Endothelial cell of umbilical vein (primary cell): ENCODE measurements around the gene STAT4. TPM values are rescaled to one million over a fixed set of nuclear protein-coding genes. Genes with fewer than 3 reads are reported as not detected.

Source experiments
- BruUV-seq: library from RNA; stranded (reverse); fragments of 400-500 nt; replicated peaks from 2 replicates; lab custom pipeline; 2021; lab: Mats Ljungman, UMichigan
- CTCF ChIA-PET: fragments of 300-600, 350-600 bp; sonication (Branson Sonifier 250); formaldehyde crosslinking; loops from one replicate; lab custom pipeline; 2021; ENCODE audit warnings: antibody characterized with exemption, inconsistent platforms; lab: Charles Lee
- POLR2A ChIA-PET: fragments of 300-600, 350-600 bp; sonication (Branson Sonifier 250); formaldehyde crosslinking; loops from one replicate; lab custom pipeline; 2021; ENCODE audit warnings: antibody characterized with exemption, inconsistent platforms; lab: Charles Lee
- DNase-seq: peaks from one replicate; pipeline ENCODE4 v3.0.0-alpha.2; 2011; ENCODE audit warnings: low read depth, low spot score
- FAIRE-seq: peaks from 2 replicates; lab custom pipeline; 2011; peaks lifted over from hg19 to GRCh38; lab: Jason Lieb, UNC
- H2AFZ ChIP-seq: 2 replicates; pipeline ENCODE4 v1.6.0; 2012; ENCODE audit warnings: low read depth, low read length, control low read depth, inconsistent platforms
- H3K27ac ChIP-seq: 2 replicates; pipeline ENCODE4 v1.5.1; 2011; ENCODE audit warnings: low read depth, mild to moderate bottlenecking, control low read depth, low read length, moderate library complexity; ENCODE audit not compliant: insufficient read depth
- H3K27me3 ChIP-seq, 2 experiments: 2 replicates each; pipeline versions ENCODE4 v1.6.0 to v1.6.1; 2011; ENCODE audit warnings: low read length in 2 of 2, mixed read lengths in 1 of 2; ENCODE audit not compliant: control insufficient read depth in 2 of 2, insufficient read depth in 2 of 2
- H3K36me3 ChIP-seq, 2 experiments: 2 replicates in 1 of 2; 3 replicates in 1 of 2; pipeline ENCODE4 v1.5.1; 2011; ENCODE audit warnings: low read length in 2 of 2, mild to moderate bottlenecking in 1 of 2, moderate library complexity in 1 of 2; ENCODE audit not compliant: control insufficient read depth in 2 of 2, insufficient read depth in 2 of 2; ENCODE audit errors: extremely low read depth in 1 of 2
- H3K4me1 ChIP-seq: 3 replicates; pipeline ENCODE4 v1.5.1; 2011; ENCODE audit warnings: mild to moderate bottlenecking, low read length; ENCODE audit not compliant: control insufficient read depth, insufficient read depth; ENCODE audit errors: extremely low read depth
- H3K4me2 ChIP-seq: 2 replicates; pipeline ENCODE4 v1.6.1; 2011; ENCODE audit warnings: low read length, control low read depth, mixed read lengths; ENCODE audit not compliant: insufficient read depth
- H3K4me3 ChIP-seq, 3 experiments: fragments of 200-600 bp in 1 of 3; sonication (generic), shearing (Covaris generic) in 1 of 3; replicated peaks in 1 of 3; 2 replicates each; pipeline ENCODE4 v1.5.1; 2011 to 2016; ENCODE audit warnings: control low read depth in 3 of 3, low read length in 3 of 3, mild to moderate bottlenecking in 2 of 3, inconsistent platforms in 1 of 3, low read depth in 1 of 3, moderate library complexity in 1 of 3; ENCODE audit not compliant: insufficient read depth in 1 of 3
- H3K79me2 ChIP-seq: 2 replicates; pipeline ENCODE4 v1.6.0; 2012; ENCODE audit warnings: low read length, inconsistent platforms; ENCODE audit not compliant: control insufficient read depth, insufficient read depth
- H3K9ac ChIP-seq: replicated peaks from 2 replicates; pipeline ENCODE3; 2011; ENCODE audit warnings: low read length, control low read depth; ENCODE audit not compliant: insufficient read depth; ENCODE audit errors: extremely low read depth
- H3K9me1 ChIP-seq: replicated peaks from 3 replicates; pipeline ENCODE4 v1.6.0; 2011; ENCODE audit warnings: mild to moderate bottlenecking, low read length; ENCODE audit not compliant: control insufficient read depth, insufficient read depth; ENCODE audit errors: extremely low read depth
- H3K9me3 ChIP-seq: replicated peaks from 2 replicates; pipeline ENCODE4 v1.5.1; 2012; ENCODE audit warnings: low read length, inconsistent platforms; ENCODE audit not compliant: control insufficient read depth, insufficient read depth
- H4K20me1 ChIP-seq: replicated peaks from 2 replicates; pipeline ENCODE3; 2011; ENCODE audit warnings: mild to moderate bottlenecking, low read length; ENCODE audit not compliant: control insufficient read depth, insufficient read depth; ENCODE audit errors: extremely low read depth
- CTCF ChIP-seq, 2 donors: IDR thresholded peaks; 1 replicate in 1 of 2; 2 replicates in 1 of 2; pipeline ENCODE4 v1.5.1; 2011; ENCODE audit warnings: low read length in 2 of 2, mild to moderate bottlenecking in 2 of 2, moderate library complexity in 2 of 2, control low read depth in 1 of 2, inconsistent platforms in 1 of 2, low read depth in 1 of 2; ENCODE audit not compliant: insufficient read depth in 1 of 2; ENCODE audit errors: extremely low read depth in 1 of 2
- EZH2 ChIP-seq: IDR thresholded peaks from 2 replicates; pipeline ENCODE4 v1.6.1; 2012; ENCODE audit warnings: borderline replicate concordance, low read depth, mild to moderate bottlenecking, moderate library complexity, low read length, inconsistent platforms; ENCODE audit not compliant: severe bottlenecking
- FOS ChIP-seq: IDR thresholded peaks from 2 replicates; pipeline ENCODE4 v1.6.1; 2011; ENCODE audit warnings: mild to moderate bottlenecking, low read length, moderate library complexity, borderline replicate concordance; ENCODE audit not compliant: insufficient read depth
- GATA2 ChIP-seq: IDR thresholded peaks from 2 replicates; pipeline ENCODE4 v1.7.0; 2011; ENCODE audit warnings: low read depth, mild to moderate bottlenecking, moderate library complexity, mixed read lengths, low read length; ENCODE audit not compliant: insufficient read length, insufficient read depth
- JUN ChIP-seq: IDR thresholded peaks from 2 replicates; pipeline ENCODE4 v1.6.1; 2011; ENCODE audit warnings: borderline replicate concordance, low read depth; ENCODE audit not compliant: insufficient read length, insufficient read depth
- MAX ChIP-seq: IDR thresholded peaks from 2 replicates; pipeline ENCODE4 v1.6.1; 2011; ENCODE audit not compliant: insufficient read depth, insufficient read length
- MYC ChIP-seq: IDR thresholded peaks from one replicate; pipeline ENCODE4 v1.6.1; 2011; ENCODE audit warnings: mild to moderate bottlenecking, low read depth, low read length
- POLR2A ChIP-seq: IDR thresholded peaks from 2 replicates; pipeline ENCODE4 v1.6.1; 2012; ENCODE audit warnings: low read depth, mild to moderate bottlenecking, control low read depth, low read length
- POLR2AphosphoS5 ChIP-seq: IDR thresholded peaks from 2 replicates; pipeline ENCODE4 v1.6.1; 2012; ENCODE audit warnings: low read depth, mild to moderate bottlenecking, control low read depth, low read length, moderate library complexity; ENCODE audit not compliant: insufficient read depth
- dilution Hi-C: fragments of 300-500 bp; cut with MboI; formaldehyde crosslinking; loops from one replicate; pipeline ENCODE4 v1.15.0; 2019; ENCODE audit warnings: low sequenced_read_pairs; ENCODE audit not compliant: extremely low pct_ligation_motif_present
- intact Hi-C: fragments of 100-400 bp; cut with micrococcal nuclease; formaldehyde crosslinking; loops from one replicate; pipeline ENCODE4 v1.10.0; 2022
- polyA plus RNA-seq, 4 experiments: library from polyadenylated mRNA; depleted of rRNA in 3 of 4; stranded (reverse) in 3 of 4; unstranded in 1 of 4; fragments of >200 nt; gene quantifications; 2 replicates each; pipeline versions ENCODE4 v1.2.1 to v1.2.3, GENCODE V29; 2011 to 2012; ENCODE audit warnings: missing spikeins in 1 of 4
- total RNA-seq: library from RNA; stranded (reverse); gene quantifications from 2 replicates; pipeline ENCODE4 v1.2.3, GENCODE V29; 2021

The STAT4 gene
- total and polyA plus RNA-seq, 2 donors (not counting 3 experiments of a cell fraction or from before 2014, with no cell fraction given), result 0.46 to 1.2 TPM

- no peak for FAIRE-seq
- POLR2A ChIA-PET, result no interaction called here
These were observed 129.9 kb downstream of the STAT4 start for GRCh38 chr2:191020742-191021381.

More at GRCh38 chr2:191020742-191021381, 129.9 kb downstream of the STAT4 start:
- H3K79me2 ChIP-seq, result no peaks in the 10 kb centered on the region
- H3K4me1 ChIP-seq, result peaks cover 14% of the 10 kb centered on the region
- peak overlapping the region; percentile 51 for H3K27ac ChIP-seq
- peak overlapping the region; percentile 69 for H3K4me2 ChIP-seq
- H3K9ac ChIP-seq, result peak overlapping the region; percentile 78
- DNase-seq, result no peak
- dilution Hi-C loops (no loop called here), intact Hi-C loops (loop anchor here (1.0 kb wide), 3 partner anchors 8 to 141 kb away; partner anchors contain the start of gene GLS)
- TF ChIP-seq GATA2 (no peak), MAX (no peak), FOS (no peak), EZH2 (no peak), MYC (no peak), JUN (no peak), CTCF (IDR thresholded peaks at IDR 0.05; ENCODE audit: extremely low read depth in 1 of 2, insufficient read depth in 1 of 2, low read depth in 1 of 2, low read length in 2 of 2) (no peak), POLR2A (no peak), POLR2AphosphoS5 (no peak)
- CTCF ChIA-PET, result no interaction called here
- H3K36me3 ChIP-seq, result no peaks in the 10 kb centered on the region
- BruUV-seq, result TSS peak; percentile 87
- H3K9me1 ChIP-seq, result no peaks in the 10 kb centered on the region
- H3K9me3 ChIP-seq, result no peaks in the 10 kb centered on the region
- H2AFZ ChIP-seq, result peak overlapping the region; percentile 70
- peak overlapping the region; percentile 6 to 47 (median 39) for H3K4me3 ChIP-seq
- H3K27me3 ChIP-seq, result no peaks in the 10 kb centered on the region
- H4K20me1 ChIP-seq, result no peaks in the 10 kb centered on the region
